Putamen (tissue), 1 donor: ENCODE measurements around the gene STK38.
"Not testable (repeated sequence)": the region's sequence is repeated elsewhere in the genome, so short reads cannot be mapped to it uniquely, and the experiment has no call there.

ENCODE experiments used
- DNase-seq: peaks from one replicate; pipeline ENCODE4 v3.0.0-alpha.2; 2016; ENCODE audit warnings: low spot score

STK38 gene

GRCh38 chr6:36487698-36488097, 59.6 kb downstream of the STK38 start:
- no peak for DNase-seq

DNA sequence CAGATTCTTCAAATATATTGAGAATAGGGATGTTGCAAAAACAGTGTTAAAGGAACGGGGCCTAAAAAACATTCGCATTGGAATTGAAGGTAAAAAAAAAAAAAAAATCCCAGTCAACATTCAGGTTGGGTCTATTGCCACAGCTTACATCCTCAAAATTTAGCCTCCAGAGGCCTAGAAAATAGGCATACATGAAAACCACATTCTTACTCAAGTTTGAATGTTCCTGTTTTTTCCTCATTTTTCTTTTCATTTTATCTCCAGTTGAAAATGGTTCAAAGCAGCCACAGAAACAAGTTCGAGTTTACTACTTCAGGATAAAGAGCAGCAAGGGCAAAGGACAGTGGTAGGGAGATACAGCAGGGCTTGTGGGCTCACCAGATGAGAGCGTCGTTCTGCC, 62.5 kb downstream of the STK38 start:
- no peak for DNase-seq

- DNase-seq, result not testable (repeated sequence)
These were observed 64.0 kb downstream of the STK38 start for GRCh38 chr6:36483326-36483725.

DNA sequence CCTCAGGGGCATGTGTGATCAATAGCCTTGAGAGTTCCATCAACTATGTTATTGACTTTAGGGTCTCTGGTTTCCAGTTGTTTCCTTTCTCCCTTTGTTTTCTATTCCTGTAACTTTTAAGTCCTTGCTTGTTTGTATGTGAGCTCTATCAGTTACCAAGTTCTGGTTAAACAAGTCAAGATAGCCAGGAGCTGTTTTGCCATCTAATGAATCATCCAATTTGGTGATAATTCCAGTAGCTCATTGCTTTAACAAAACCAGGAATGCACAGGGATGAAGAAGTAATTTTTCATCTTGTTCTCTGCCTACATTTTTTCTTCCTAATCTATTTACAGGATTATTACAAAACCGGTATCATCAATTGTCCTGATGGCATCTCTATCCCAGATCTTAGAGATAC, 68.0 kb downstream of the STK38 start:
- DNase-seq, result no peak

- DNase-seq, result no peak
These were observed 69.2 kb downstream of the STK38 start for GRCh38 chr6:36478051-36478526.

GRCh38 chr6:36469946-36470345, 77.3 kb downstream of the STK38 start:
- DNase-seq, result no peak

- DNase-seq, result no peak
These were observed 78.1 kb downstream of the STK38 start for GRCh38 chr6:36469148-36469661.

- no peak for DNase-seq
These were observed 79.7 kb downstream of the STK38 start for GRCh38 chr6:36467625-36468024.

DNA sequence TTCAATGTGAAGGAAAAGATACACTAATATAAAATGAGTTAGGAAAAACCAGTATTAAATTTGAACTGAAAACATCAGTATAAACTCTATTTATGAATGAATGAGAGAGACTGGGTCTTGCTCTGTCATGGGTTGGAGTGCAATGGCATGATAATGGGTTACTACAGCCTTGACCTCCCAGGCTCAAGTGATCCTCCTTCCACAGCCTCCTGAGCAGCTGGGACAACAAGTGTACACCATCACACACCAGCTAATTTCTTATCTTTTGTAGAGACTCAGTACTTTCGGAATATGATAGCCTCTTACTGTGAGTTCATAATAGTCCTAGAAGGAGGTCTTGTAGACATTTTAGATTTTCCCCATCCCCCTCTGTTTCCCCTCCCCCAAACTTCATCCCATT, 83.0 kb downstream of the STK38 start:
- no peak for DNase-seq

GRCh38 chr6:36463676-36464075, 83.6 kb downstream of the STK38 start:
- DNase-seq, result no peak

DNA sequence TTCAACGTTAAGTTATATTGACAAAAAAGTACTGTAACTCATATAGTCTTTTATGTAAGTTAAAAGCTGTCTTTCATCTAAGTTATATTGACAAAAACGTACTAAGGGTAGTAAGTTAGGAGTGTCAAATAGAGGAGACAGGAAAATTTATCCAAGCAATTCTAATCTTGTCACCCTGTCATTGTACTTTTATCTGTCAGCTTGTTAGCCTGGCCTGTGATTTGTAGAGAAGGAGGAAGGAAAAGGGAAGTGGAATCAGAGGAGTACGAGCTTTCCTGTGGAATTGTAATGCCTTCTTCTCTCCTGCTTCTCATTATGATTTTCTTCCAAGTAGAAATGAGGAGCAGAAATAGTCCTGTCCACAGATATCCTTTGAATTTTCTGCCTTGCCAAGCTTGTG, 85.6 kb downstream of the STK38 start:
- no peak for DNase-seq

DNA sequence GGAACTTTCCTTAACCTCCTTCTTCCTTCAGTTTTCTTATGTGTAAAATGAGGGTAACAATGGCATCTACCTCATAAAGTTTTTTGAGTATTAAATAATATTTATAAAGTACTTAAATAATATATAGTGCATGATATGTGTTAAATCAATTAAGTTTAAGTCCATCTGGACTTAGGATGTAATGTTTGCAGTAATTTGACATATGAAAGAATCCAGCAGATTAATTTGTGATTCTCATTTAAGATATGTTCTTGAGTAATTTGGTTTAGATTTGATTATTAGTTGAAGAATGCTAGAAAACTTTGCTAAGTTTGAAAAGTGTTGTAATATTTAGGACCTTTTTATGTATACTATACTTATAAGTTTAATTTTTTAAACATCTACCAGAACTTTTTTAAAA, 86.4 kb downstream of the STK38 start:
- DNase-seq, result no peak

DNA sequence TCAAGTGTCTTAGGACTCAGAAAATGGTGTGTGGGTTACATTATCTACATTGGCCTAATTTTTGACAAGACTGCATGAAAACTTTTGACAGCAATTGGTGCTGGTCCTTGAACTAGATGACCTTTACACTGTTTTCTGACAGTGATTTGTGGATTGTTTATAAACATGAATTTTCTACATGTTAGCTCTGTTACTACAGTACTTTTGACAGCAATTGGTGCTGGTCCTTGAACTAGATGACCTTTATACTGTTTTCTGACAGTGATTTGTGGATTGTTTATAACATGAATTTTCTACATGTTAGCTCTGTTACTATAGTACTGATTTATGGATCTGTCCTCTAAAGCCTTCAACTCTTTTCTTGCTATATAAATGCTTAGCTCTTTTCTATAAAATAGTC, 87.8 kb downstream of the STK38 start:
- no peak for DNase-seq

DNA sequence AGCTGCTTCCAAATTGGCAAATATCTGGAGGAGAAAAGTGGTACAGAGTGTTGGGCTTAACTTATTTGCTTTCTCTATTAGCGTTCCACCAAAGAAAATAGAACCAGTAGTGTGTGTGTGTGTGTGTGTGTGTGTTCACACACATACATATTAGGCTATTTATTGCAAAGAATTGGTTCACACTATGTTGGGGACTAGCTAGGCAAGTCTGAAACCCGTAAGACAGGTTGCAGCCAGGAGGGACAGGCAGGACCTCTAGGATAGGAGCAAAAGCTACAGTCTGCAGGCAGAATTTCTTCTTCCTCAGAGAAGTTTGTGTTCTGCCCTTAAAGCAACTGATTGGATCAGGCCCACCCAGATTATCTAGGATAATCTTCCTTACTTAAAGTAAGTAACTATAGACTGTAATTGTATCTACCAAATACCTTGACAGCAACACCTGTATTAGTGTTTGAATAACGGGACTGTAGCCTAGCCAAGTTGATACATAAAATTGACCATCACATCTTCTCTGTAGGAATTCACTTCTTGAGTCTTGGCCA, 91.7 kb downstream of the STK38 start:
- DNase-seq, result no peak

GRCh38 chr6:36452897-36453296, 94.4 kb downstream of the STK38 start:
- not testable (repeated sequence) for DNase-seq

DNA sequence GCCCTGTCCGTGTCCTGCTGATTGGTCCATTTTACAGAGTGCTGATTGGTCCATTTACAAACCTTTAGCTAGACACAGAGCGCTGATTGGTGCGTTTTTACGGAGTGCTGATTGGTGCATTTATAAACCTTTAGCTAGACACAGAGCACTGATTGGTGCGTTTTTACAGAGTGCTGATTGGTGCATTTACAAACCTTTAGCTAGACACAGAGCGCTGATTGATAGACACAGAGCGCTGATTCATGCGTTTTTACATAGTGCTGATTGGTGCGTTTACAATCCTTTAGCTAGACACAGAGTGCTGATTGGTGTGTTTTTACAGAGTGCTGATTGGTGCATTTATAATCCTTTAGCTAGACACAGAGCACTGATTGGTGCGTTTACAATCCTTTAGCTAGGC, 98.1 kb downstream of the STK38 start:
- DNase-seq, result not testable (repeated sequence)

DNA sequence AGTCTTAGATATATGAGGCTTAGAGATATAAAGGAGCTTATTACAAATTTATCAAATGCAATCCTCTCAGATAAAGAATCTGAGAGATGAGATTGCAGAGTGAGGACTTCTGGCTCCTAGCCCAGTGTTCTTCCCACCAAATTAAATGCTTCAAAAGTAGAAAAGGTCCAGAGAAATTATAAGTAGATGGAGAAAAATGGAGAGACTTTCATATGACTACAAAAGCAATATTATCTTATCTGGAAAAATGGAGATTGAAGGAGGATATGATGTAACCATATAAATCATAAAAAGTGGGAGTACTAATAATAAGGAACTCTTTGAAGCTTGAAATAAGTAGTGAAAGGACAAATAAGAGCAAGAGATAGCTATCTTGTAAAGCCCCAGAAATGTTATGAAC, 101.7 kb downstream of the STK38 start:
- no peak for DNase-seq

GRCh38 chr6:36444470-36444869, 102.8 kb downstream of the STK38 start:
- no peak for DNase-seq
